GM21576 (cell line): ENCODE results near the gene SHISAL2A.
"Not testable (repeated sequence)": the region's sequence is repeated elsewhere in the genome, so short reads cannot be mapped to it uniquely, and the experiment has no call there.

Experiments used
- ATAC-seq: cut with Tn5 transposase; IDR thresholded peaks from one replicate; pipeline ENCODE4 v1.9.1; 2021; ENCODE audit warnings: mild to moderate bottlenecking, moderate library complexity; ENCODE audit not compliant: unreplicated experiment

Gene SHISAL2A

GRCh38 chr1:52680353-52680752 lies 47.4 kb downstream of the SHISAL2A start:
- no peak for ATAC-seq

GRCh38 chr1:52681136-52681535 lies 48.2 kb downstream of the SHISAL2A start:
- ATAC-seq, result no peak

DNA sequence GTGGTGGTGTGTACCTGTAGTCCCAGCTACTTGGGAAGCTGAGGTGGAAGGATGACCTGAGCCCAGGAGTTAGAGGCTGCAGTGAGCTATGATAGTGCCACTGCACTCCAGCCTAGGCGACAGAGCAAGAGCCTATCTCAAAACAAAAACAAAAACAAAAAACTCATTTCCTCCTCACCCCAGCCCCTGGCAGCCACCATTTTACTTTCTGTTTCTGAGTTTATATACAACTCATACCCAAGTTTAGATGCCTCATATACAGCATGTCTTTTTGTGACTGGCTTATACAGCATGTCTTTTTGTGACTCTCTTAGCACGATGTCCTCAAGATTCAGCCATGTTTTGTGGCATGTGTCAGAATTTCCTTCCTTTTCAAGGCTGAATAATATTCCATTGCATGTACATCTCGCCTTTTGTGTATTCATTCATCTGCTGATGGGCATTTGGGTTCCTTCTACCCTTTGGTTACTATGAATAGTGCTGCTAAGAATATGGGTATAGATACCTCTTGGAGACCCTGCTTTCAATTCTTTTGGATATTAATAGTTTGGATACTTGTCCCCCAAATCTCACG lies 50.5 kb downstream of the SHISAL2A start:
- ATAC-seq, result no peak

DNA sequence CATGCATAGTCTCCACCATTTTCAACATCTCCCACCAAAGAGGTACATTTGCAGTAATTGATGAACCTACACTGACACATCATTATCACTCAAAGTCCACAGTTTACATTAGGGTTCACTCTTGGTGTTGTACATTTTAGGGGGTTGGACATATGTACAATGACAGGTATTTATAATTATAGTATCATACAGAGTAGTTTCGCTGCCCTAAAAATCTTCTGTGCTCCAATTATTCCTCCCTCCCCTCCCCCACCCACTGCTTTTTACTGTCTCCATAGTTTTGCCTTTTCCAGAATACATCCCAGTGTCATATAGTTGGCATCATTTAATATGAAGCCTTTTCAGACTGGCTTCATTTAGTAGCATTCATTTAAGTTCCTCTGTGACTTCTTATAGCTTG lies 51.6 kb downstream of the SHISAL2A start:
- no peak for ATAC-seq

GRCh38 chr1:52686261-52686751 lies 53.3 kb downstream of the SHISAL2A start:
- not testable (repeated sequence) for ATAC-seq

DNA sequence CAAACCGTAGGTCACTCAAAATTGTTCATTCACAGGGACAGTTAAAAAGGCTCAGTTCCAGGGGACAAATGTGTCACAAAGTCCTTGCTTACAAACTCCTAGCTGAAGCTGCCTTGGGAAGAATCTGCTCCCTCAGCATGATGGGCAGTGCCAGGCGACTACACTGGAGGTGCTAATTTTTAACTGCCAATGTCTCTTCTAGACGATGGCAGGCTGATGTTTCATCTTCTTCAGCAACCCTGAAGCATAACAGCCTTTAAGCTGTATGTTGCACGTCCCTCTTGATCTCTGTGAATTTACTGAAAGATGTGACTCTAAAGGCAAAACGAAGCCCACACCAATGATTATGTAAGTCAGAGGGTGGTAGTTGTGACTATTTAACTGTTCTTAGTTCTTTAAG lies 53.9 kb downstream of the SHISAL2A start:
- ATAC-seq, result no peak

DNA sequence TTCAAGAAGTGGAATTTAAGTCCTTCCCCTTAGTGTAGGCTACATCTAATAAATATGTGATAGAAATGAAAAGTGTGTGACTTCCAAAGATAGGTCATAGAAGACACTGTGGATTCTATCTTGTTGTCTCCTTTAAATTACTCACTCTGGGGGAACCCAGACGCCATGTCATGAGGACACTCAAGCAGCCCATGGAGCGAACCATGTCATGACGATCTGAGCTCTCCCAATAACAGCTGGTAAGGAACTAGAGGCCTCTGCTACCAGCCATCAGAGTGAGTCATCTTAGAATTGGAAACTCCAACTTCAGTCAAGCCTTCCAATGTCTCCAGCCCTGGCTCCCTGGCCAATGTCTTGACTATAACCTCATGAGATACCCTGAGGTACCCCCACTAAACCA lies 58.9 kb downstream of the SHISAL2A start:
- no peak for ATAC-seq

DNA sequence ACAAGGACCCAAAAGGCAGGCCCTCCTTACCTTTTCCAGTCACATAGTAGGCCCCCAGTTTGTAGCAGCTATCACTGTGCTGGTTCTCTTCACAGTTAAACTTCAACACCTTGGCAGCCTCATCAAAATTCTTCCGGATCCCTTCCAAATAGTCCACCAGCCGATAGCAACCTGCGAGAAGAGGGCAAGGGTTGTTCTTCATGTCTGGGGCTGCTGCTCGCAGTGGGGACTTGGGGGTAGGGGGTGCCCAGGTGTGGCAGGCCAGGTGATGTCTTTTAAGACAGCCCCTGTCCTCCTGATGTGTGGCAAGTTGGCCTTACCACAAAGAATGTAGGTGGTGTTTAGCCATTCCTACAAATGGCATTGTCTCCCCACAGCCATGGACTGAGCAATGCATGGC lies 59.7 kb downstream of the SHISAL2A start:
- ATAC-seq, result no peak

DNA sequence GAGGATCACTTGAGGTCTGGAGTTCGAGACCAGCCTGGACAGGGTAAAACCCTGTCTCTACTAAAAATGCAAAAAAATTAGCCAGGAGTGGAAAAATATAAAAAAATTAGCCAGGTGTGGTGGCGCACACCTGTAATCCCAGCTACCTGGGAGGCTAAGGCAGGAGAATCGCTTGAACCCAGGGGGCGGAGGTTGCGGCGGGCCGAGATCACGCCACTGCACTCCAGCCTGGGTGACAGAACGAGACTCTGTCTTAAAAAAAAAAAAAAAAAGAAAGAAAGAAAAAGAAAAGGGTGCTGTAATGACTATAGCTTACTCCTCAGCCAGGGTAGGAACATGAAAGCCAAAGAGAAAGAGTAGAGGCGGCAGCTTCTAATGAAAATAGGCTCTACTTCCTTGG lies 60.4 kb downstream of the SHISAL2A start:
- ATAC-seq, result not testable (repeated sequence)

DNA sequence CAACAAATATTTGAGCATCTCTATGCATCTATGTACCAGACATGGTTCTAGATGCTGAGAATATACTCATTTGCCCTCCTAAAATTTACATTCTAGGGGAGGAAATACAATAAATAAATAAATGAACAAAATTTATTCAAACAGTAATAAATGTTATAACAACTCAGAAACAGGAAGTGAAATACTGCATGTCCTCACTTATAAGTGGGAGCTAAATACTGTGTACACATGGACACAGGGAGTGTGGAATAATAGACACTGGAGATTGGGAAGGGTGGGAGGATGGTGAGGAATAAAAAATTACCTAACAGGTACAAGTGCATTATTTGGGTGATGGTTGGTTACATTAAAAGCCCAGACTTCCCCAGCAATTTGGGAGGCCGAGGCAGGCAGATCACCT lies 60.9 kb downstream of the SHISAL2A start:
- ATAC-seq, result no peak

DNA sequence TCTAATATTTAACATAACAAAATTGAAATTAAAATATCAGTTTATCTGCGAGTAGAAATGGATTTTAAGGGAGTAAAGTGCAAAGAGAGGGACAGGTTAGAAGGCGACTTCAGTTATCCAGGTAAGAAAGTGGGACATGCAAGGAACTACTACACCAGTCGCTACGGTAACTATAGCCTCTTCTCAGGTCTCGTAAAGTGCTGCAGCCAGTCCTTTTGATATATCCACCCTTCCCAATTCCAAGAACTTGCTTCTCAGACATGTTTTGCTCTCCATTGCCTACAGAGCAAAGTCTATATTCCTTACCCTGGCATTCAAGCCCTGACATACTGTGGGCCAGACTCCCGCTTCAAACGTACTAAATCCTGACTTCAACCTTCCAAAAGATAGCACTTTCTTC lies 62.7 kb downstream of the SHISAL2A start:
- no peak for ATAC-seq

GRCh38 chr1:52697795-52698674 lies 65.1 kb downstream of the SHISAL2A start, which contains the start of gene COA7:
TSS of gene COA7 (minus strand) at chr1:52698347. CDS start at chr1:52698326, 21 bp downstream.
- ATAC-seq, result no peak

GRCh38 chr1:52702886-52703787 lies 70.2 kb downstream of the SHISAL2A start:
- ATAC-seq, result peak; percentile 88

DNA sequence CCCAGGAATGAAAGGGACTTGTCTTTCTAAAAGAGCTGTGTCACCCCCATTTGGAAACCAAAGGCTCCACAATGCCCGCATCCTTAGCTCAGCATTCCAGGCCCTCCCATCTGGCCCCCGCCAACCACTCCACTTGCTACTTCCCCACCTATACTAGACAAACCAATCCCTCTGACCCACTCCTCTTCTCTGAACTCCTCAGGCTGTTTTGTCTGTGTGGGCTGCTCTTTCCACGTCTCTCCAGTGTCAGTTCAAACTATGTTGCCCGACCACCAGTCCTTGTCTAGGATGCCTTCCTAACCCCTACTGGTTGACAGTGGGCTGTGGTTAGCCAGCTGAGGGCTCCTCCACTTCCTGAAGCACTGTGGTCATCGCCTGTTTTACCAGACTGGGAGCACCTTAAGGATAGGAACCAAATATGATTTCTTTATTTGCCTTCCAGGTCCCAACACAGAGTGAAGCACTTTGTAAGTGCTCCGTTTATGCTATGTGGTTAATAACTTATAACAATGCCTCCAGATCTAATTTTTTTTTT lies 73.2 kb downstream of the SHISAL2A start:
- no peak for ATAC-seq
